Measurements from ENCODE around the gene TENM4. TPM values are rescaled to one million over a fixed set of nuclear protein-coding genes. Genes with fewer than 3 reads are reported as not detected.

The TENM4 gene
- total and polyA plus RNA-seq, 2 of the 8 experiments (the other 6 are each of a cell fraction or from before 2014, with no cell fraction given): 3.5 to 7.2 TPM

DNA sequence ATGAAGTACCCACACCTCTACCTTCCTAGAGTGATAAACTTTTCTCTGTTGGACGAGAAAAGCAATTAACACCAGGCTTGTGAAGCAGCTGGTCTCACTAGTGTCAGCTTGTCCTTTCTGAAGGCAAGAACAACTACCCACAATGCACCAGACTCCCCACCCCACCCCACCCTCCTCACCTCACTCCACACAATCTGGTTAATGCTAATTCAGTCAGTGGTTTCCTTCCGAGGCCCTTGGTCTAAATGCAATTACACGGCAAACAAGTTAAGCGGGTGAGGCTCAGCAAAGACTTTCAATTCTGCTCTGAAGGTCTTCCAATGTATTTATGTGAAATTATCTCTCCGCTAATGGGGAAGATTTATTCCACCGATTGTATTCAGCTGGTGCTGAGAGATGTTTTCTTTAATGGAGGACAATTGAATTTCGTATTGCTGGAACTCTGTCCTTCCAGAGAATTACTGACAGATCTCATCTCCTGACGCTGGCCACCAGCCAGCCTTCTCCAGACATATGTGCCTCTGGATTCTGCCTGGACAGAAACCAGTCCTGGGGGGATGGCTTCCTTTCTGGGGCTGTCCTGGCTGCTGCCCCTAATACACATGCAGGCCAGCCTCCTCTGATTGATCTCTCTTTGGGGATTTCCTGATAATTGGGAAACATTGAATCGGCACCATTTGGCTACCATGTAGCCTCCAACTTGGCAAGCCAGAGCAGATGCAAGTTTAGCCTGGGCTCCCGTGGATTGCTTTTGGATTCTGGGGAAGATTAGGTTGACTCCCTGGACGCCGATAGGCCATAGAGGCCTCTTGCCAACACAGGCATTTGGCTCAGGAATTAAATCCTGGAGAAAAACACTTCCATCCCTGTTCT, 700.4 kb downstream of the TENM4 start:
- WGBS, 2 experiments (ENCODE audit: extremely low coverage in 1 of 2, insufficient coverage in 1 of 2, insufficient read length in 1 of 2, insufficient replicate concordance in 2 of 2, low coverage in 1 of 2, low lambda C conversion rate in 2 of 2, missing lambda C conversion rate in 1 of 2): 85% methylated on average over 12 of the region's 12 CpGs; no CpG with 5 or more reads in 1 of the 2 experiments
- Histone ChIP-seq H2BK15ac (ENCODE audit: low read length) (no peak overlapping the region), H3K4ac (replicated peaks; ENCODE audit: insufficient read length, low read depth, low read length) (no peak overlapping the region), H2BK5ac (ENCODE audit: low read depth, low read length) (no peak overlapping the region), H3K79me1 (ENCODE audit: low read depth, low read length) (no peaks in the 10 kb centered on the region), H3K14ac (ENCODE audit: insufficient read length) (no peak overlapping the region), H3K27ac (ENCODE audit: low read depth, low read length) (no peak overlapping the region), H4K5ac (ENCODE audit: insufficient read length, low read depth, low read length) (no peak overlapping the region), H3K9me3 (ENCODE audit: insufficient read depth in 2 of 2, low read depth in 1 of 2, low read length in 1 of 2) (no peaks in the 10 kb centered on the region), H2BK12ac (ENCODE audit: low read depth, low read length) (no peak overlapping the region), H4K8ac (ENCODE audit: extremely low read depth, insufficient read depth, low read length) (no peak overlapping the region), H4K20me1 (replicated peaks in 1 of 2; ENCODE audit: control insufficient read depth in 1 of 2, insufficient read depth in 2 of 2, low read length in 2 of 2) (no peaks in the 10 kb centered on the region), H3K23me2 (ENCODE audit: low read depth, low read length) (no peaks in the 10 kb centered on the region; the same call in 1 of the 2 replicates), H3K4me1 (replicated peaks in 1 of 4; ENCODE audit: control insufficient read depth in 3 of 4, insufficient read depth in 4 of 4, low read length in 3 of 4) (no peaks in the 10 kb centered on the region), H3K36me3 (ENCODE audit: control insufficient read depth in 2 of 4, insufficient read depth in 4 of 4, low read length in 3 of 4) (no peaks in the 10 kb centered on the region), H3K27me3 (replicated peaks in 1 of 4; ENCODE audit: control insufficient read depth in 3 of 4, extremely low read depth in 1 of 4, insufficient read depth in 3 of 4, low read length in 3 of 4) (no peaks in the 10 kb centered on the region), H3K9ac (replicated peaks in 1 of 4; ENCODE audit: extremely low read depth in 1 of 4, low read depth in 3 of 4, low read length in 3 of 4) (no peak overlapping the region), H3K18ac (ENCODE audit: extremely low read depth, low read length) (no peak overlapping the region), H3K79me2 (ENCODE audit: control insufficient read depth in 1 of 2, insufficient read depth in 2 of 2, low read length in 2 of 2) (no peaks in the 10 kb centered on the region), H3K23ac (ENCODE audit: insufficient read length) (no peak overlapping the region), H2BK20ac (ENCODE audit: low read length) (no peak overlapping the region), H3K4me2 (ENCODE audit: insufficient read depth in 1 of 2, low read depth in 2 of 2, low read length in 2 of 2) (no peak overlapping the region), H2BK120ac (replicated peaks; ENCODE audit: low read depth, low read length) (no peak overlapping the region), H3K56ac (replicated peaks; ENCODE audit: insufficient read length, low read depth, low read length) (no peak overlapping the region), H2AFZ (ENCODE audit: low read length) (no peak overlapping the region), H2AK5ac (ENCODE audit: low read depth, low read length) (no peak overlapping the region), H3K4me3 (ENCODE audit: extremely low read depth in 1 of 4, insufficient read depth in 2 of 4, low read depth in 3 of 4, low read length in 4 of 4) (no peak overlapping the region), H4K91ac (replicated peaks; ENCODE audit: insufficient read length, low read length) (no peak overlapping the region)
- no peak for FAIRE-seq
- ChIA-PET POLR2A (ENCODE audit: partially characterized antibody) (no interaction called here), CTCF (ENCODE audit: partially characterized antibody) (interaction anchor here (0.6 to 2.3 kb wide), 3 partner anchors 23 to 34 kb away, joined by 3 to 7 read pairs (median 3); no protein-coding TSS in a partner anchor)
- DNase-seq (ENCODE audit: low read depth in 1 of 2, low spot score in 2 of 2): no peak
- TF ChIP-seq CREB1 (IDR thresholded peaks at IDR 0.05) (no peak), CTBP2 (IDR thresholded peaks at IDR 0.05; ENCODE audit: borderline replicate concordance, insufficient read depth, insufficient read length, low read length) (no peak), HDAC2 (IDR thresholded peaks at IDR 0.05; ENCODE audit: borderline replicate concordance in 1 of 2, low read depth in 2 of 2, low read length in 2 of 2) (no peak), CHD1 (IDR thresholded peaks at IDR 0.05; ENCODE audit: low read depth, low read length) (no peak), BCL11A (IDR thresholded peaks at IDR 0.05; ENCODE audit: low read depth in 2 of 2, low read length in 2 of 2) (no peak), TBP (IDR thresholded peaks at IDR 0.05; ENCODE audit: low read depth, low read length) (no peak), RBBP5 (IDR thresholded peaks at IDR 0.05; ENCODE audit: borderline replicate concordance, low read depth, low read length) (no peak), SP2 (IDR thresholded peaks at IDR 0.05; ENCODE audit: low read length) (no peak), YY1 (IDR thresholded peaks at IDR 0.05; ENCODE audit: low read depth, low read length) (no peak), NRF1 (IDR thresholded peaks at IDR 0.05; ENCODE audit: low read depth, low read length) (no peak), E2F6 (IDR thresholded peaks at IDR 0.05) (no peak), SRF (IDR thresholded peaks at IDR 0.05; ENCODE audit: low read depth, low read length) (no peak)
